ENCODE results near the gene CFH. TPM values are rescaled to one million over a fixed set of nuclear protein-coding genes. Genes with fewer than 3 reads are reported as not detected.
A peak's percentile ranks its signal among the peaks of the same experiment; 100 is the strongest.
"Not testable (repeated sequence)": the region's sequence is repeated elsewhere in the genome, so short reads cannot be mapped to it uniquely, and the experiment has no call there.

The CFH gene
- polyA plus RNA-seq, 3 donors, result 21.9 to 26.1 (median 23.9) TPM

GRCh38 chr1:196655494-196655893, 3.7 kb downstream of the CFH start:
- no peak for DNase-seq (ENCODE audit: extremely low read depth in 1 of 11, low read depth in 9 of 11, low spot score in 4 of 11)

DNA sequence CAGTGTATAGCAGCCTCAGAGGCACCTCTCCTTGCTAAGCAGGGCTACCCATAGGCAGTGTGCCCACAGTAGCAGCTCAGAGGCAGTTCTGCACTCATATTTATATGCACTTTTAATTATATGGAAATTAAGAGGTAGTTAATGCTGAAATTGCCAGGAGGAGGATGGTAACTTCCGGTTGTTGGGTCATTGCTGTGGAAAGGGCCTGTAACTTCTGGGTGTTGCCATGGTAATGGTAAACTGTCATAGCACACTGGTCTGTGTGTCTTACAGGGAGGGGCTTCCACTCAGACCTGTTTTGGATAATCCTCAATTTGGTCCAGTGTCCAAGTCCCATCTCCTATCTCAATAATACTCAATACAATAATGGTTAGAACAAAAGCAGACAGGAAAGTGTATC, 7.6 kb downstream of the CFH start:
- no peak for DNase-seq (ENCODE audit: extremely low read depth in 1 of 11, low read depth in 9 of 11, low spot score in 4 of 11)

- no peak for DNase-seq (ENCODE audit: extremely low read depth in 1 of 11, low read depth in 9 of 11, low spot score in 4 of 11)
These were observed 8.4 kb downstream of the CFH start for GRCh38 chr1:196660272-196660671.

DNA sequence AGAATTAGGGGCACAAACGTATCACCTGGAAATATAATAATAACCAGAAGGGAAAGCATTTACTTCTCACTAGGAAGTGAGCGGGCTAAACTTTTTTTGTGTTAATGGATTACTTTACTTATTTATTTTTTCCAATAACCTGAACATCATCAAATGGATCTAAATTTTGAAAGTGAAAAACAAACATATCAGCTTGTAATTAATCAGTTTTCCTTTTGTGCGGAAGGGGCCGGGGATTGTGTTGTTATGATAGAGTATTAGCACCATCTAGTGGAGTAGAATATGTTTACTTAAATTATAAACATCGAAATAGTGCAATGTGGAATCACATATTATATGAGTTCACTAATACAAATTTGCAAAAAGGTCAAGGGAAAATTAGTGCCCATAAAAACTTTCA, 9.0 kb downstream of the CFH start:
- peak in 5 of 11 donors; percentile 9 to 23 (median 15) for DNase-seq (ENCODE audit: extremely low read depth in 1 of 11, low read depth in 9 of 11, low spot score in 4 of 11)

- no peak for DNase-seq (ENCODE audit: extremely low read depth in 1 of 11, low read depth in 9 of 11, low spot score in 4 of 11)
These were observed 9.5 kb downstream of the CFH start for GRCh38 chr1:196661345-196661744.

DNA sequence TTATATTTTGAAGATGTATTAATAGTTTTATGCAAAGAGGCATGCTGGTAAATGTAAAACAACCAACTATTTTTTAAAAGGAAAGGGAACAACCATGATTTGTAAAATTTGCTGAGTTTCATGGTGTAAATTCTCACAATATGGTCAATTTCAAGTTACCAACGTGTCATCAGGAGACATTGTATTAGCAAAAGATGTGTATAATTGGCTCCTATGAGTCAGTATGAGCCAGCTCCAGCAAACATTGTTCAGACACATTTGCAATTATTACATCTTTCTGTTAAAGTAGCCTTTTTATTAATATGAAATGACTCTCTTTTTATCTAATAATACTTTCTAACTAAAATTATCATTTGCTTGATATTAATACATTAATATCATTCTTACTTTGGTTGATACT, 15.3 kb downstream of the CFH start:
- DNase-seq (ENCODE audit: extremely low read depth in 1 of 11, low read depth in 9 of 11, low spot score in 4 of 11), result no peak

GRCh38 chr1:196669051-196669450, 17.2 kb downstream of the CFH start:
- DNase-seq (ENCODE audit: extremely low read depth in 1 of 11, low read depth in 9 of 11, low spot score in 4 of 11), result no peak

GRCh38 chr1:196669693-196670092, 17.9 kb downstream of the CFH start:
- no peak for DNase-seq (ENCODE audit: extremely low read depth in 1 of 11, low read depth in 9 of 11, low spot score in 4 of 11)

- DNase-seq (ENCODE audit: extremely low read depth in 1 of 11, low read depth in 9 of 11, low spot score in 4 of 11), result no peak
These were observed 23.1 kb downstream of the CFH start for GRCh38 chr1:196674908-196675307.

DNA sequence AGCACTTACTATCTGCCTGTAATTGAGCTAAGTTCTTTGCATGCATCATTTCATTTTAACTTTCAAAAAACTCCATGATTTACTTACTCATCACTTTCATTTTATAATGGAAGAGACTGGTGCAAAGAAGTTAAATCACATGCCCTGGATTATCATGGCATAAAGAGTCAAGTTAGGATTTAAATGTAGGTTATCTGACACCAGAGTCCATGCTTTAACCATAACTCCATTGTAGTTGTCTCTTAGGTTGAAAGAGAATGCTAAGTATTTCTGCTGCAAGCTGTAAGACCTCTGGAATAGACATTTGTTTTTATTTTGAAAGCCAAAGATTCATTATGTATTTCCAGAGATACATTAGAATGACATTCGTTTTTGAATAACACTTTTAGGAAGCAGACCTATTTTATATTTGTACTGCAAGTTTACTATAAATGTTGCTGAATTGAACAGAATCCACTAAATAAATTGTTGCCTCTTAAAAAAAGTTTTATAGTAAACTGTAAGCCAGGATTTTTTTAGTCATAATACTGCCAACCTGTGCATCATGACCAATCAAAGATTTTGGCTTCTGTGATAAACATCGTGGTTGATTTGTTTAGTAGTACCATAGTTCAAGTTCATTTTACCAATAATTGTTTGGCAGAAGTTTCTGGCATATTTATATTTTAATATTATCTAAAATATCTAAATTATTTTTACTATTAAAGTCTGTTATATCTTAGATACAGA, 26.1 kb downstream of the CFH start:
- DNase-seq (ENCODE audit: extremely low read depth in 1 of 11, low read depth in 9 of 11, low spot score in 4 of 11), result no peak

- DNase-seq (ENCODE audit: extremely low read depth in 1 of 11, low read depth in 9 of 11, low spot score in 4 of 11), result no peak
These were observed 26.7 kb downstream of the CFH start for GRCh38 chr1:196678510-196678884.

- no peak for DNase-seq (ENCODE audit: extremely low read depth in 1 of 11, low read depth in 9 of 11, low spot score in 4 of 11)
These were observed 28.3 kb downstream of the CFH start for GRCh38 chr1:196680107-196680506.

- DNase-seq (ENCODE audit: extremely low read depth in 1 of 11, low read depth in 9 of 11, low spot score in 4 of 11), result no peak
These were observed 32.6 kb downstream of the CFH start for GRCh38 chr1:196684476-196684875.

- DNase-seq (ENCODE audit: extremely low read depth in 1 of 11, low read depth in 9 of 11, low spot score in 4 of 11), result no peak
These were observed 33.7 kb downstream of the CFH start for GRCh38 chr1:196685506-196685905.

DNA sequence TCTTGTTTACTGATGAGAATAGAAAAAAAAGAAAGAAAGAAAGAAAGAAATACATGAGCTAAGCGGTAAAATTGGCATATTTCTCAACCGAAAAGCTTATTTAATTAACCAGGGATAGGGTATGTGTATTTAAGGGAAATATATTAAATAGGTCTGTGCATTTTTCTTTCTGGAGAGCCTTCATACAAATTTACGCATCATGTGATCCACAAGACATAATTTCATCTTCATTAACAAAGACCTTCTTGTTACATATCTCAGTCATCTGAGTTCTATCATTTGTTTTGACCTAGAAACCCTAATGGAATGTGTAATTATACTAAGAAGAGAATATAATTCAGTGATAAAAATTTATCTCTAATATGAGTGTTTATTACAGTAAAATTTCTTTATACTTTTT, 37.2 kb downstream of the CFH start:
- DNase-seq (ENCODE audit: extremely low read depth in 1 of 11, low read depth in 9 of 11, low spot score in 4 of 11), result no peak

DNA sequence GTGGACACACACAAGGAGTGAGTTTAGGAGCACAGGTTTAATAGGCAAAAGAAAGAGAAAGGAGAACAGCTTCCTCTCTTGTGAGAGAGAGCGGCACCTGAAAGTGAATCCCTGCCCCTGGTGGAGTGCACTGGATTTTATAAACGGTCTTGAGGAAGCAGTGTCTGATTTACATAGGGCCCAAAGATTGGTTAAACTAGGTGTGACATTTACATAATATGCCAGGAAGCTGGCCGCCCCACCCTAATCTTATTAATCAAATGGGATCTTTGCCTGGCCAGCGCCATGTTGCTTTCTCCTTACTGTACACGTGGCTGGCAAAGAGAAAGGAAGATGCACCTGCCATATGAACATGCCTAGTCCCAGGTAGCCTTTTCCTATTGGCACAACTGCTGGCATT, 38.7 kb downstream of the CFH start:
- no peak for DNase-seq (ENCODE audit: extremely low read depth in 1 of 11, low read depth in 9 of 11, low spot score in 4 of 11)

GRCh38 chr1:196698993-196699392, 47.1 kb downstream of the CFH start:
- DNase-seq (ENCODE audit: extremely low read depth in 1 of 11, low read depth in 9 of 11, low spot score in 4 of 11), result no peak

DNA sequence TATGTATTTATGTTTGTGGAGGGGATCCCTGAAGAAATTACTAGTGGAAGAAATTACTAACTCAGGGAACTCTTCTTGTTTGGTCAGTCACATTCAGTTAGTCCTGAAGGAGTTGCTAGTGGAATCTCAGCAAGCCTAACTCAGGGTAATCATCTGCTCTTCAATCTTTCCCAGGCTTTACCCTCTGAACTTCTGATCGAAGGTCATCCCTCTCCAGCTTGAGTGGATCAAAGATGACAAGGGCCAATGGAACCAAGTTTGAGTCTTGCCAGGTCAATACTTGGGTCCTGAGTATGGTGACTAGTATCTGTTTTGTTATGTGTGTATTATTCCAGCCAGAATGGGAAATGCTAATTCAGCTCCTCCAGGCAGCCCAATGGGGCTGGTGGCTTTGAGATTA, 49.3 kb downstream of the CFH start:
- DNase-seq (ENCODE audit: extremely low read depth in 1 of 11, low read depth in 9 of 11, low spot score in 4 of 11), result no peak

GRCh38 chr1:196709892-196710291, 58.0 kb downstream of the CFH start:
- not testable (repeated sequence) for DNase-seq (ENCODE audit: extremely low read depth in 1 of 11, low read depth in 9 of 11, low spot score in 4 of 11)

DNA sequence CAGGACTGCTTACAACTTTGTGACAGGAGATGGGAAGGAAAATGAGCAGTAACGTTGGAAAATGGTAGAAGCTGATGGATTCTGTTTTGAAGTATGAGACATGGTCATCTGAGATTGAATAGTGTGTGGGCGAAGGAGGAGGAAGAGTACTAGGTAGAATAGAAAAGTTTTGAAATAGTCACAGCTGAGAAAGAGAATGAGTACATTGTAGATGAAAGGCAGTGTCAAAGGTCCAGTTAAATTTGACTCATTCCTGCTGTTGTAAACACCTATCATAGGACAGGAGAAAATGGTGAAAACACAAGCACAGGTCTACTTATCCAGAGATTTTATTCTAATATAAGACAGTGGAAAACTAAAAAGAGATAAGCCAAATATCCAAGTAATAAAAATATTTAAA, 66.0 kb downstream of the CFH start:
- DNase-seq (ENCODE audit: extremely low read depth in 1 of 11, low read depth in 9 of 11, low spot score in 4 of 11), result no peak
